GM23338 (cell line): ENCODE results near the gene GPHN. TPM values are rescaled to one million over a fixed set of nuclear protein-coding genes. Genes with fewer than 3 reads are reported as not detected.

Source experiments
- ATAC-seq: fragments of 200-7000 bp; cut with Tn5 transposase; 3 replicates; pipeline ENCODE4 v1.9.1; 2020
- DNase-seq: peaks from one replicate; pipeline ENCODE4 v3.0.0-alpha.2; 2015; ENCODE audit warnings: low spot score
- H2AFZ ChIP-seq: fragments of 200-600 bp; sonication (generic); 2 replicates; pipeline ENCODE4 v1.8.0; 2016; ENCODE audit warnings: antibody characterized with exemption, mild to moderate bottlenecking, moderate library complexity
- H3F3A ChIP-seq: fragments of 200-600 bp; sonication (generic); replicated peaks from 2 replicates; pipeline ENCODE4 v1.8.0; 2017; ENCODE audit warnings: antibody characterized with exemption, mixed run types, low read depth
- H3K27ac ChIP-seq: fragments of 200-600 bp; sonication (generic); 2 replicates; pipeline ENCODE4 v1.6.1; 2016; ENCODE audit warnings: low read depth
- H3K27me3 ChIP-seq: fragments of 200-600 bp; sonication (generic); 2 replicates; pipeline ENCODE4 v1.8.0; 2016; ENCODE audit warnings: mild to moderate bottlenecking, mixed run types, moderate library complexity; ENCODE audit not compliant: insufficient read depth
- H3K36me3 ChIP-seq: fragments of 200-600 bp; sonication (generic); 2 replicates; pipeline ENCODE4 v1.8.0; 2016; ENCODE audit warnings: mild to moderate bottlenecking; ENCODE audit not compliant: insufficient read depth
- H3K4me1 ChIP-seq: fragments of 200-600 bp; sonication (generic); 2 replicates; pipeline ENCODE4 v1.8.0; 2016; ENCODE audit warnings: mild to moderate bottlenecking, moderate library complexity; ENCODE audit not compliant: insufficient read depth
- H3K4me2 ChIP-seq: fragments of 200-600 bp; sonication (generic); 2 replicates; pipeline ENCODE4 v1.7.1; 2017; ENCODE audit warnings: mixed run types
- H3K4me3 ChIP-seq: fragments of 200-600 bp; sonication (generic); 2 replicates; pipeline ENCODE4 v1.6.1; 2016; ENCODE audit warnings: mixed run types
- H3K79me2 ChIP-seq: fragments of 200-600 bp; sonication (generic); replicated peaks from 2 replicates; pipeline ENCODE4 v1.8.0; 2017; ENCODE audit warnings: mild to moderate bottlenecking; ENCODE audit not compliant: insufficient read depth
- H3K9me2 ChIP-seq: fragments of 200-600 bp; sonication (generic); 2 replicates; pipeline ENCODE4 v1.8.0; 2017; ENCODE audit not compliant: insufficient read depth
- H4K20me1 ChIP-seq: fragments of 200-600 bp; sonication (generic); replicated peaks from 2 replicates; pipeline ENCODE4 v1.8.0; 2017; ENCODE audit warnings: mild to moderate bottlenecking; ENCODE audit not compliant: insufficient read depth
- H3K27ac Mint-ChIP-seq: 2 replicates; pipeline ENCODE4 v1.8.0; 2020; ENCODE audit warnings: inconsistent platforms, mild to moderate bottlenecking, moderate library complexity, mixed read lengths
- H3K27me3 Mint-ChIP-seq: 3 replicates; pipeline ENCODE4 v1.8.0; 2022; ENCODE audit warnings: low read depth, mild to moderate bottlenecking, moderate library complexity, mixed read lengths, inconsistent platforms; ENCODE audit not compliant: insufficient read depth, poor library complexity
- H3K36me3 Mint-ChIP-seq: 3 replicates; pipeline ENCODE4 v1.8.0; 2021; ENCODE audit warnings: low read depth, mild to moderate bottlenecking, inconsistent platforms, moderate library complexity, mixed read lengths
- H3K4me1 Mint-ChIP-seq: 3 replicates; pipeline ENCODE4 v1.8.0; 2020; ENCODE audit warnings: mild to moderate bottlenecking, inconsistent platforms, mixed read lengths
- H3K4me3 Mint-ChIP-seq: 3 replicates; pipeline ENCODE4 v1.8.0; 2021; ENCODE audit warnings: moderate library complexity, mild to moderate bottlenecking, inconsistent platforms, mixed read lengths
- H3K9me3 Mint-ChIP-seq: 3 replicates; pipeline ENCODE4 v1.8.0; 2020; ENCODE audit warnings: moderate library complexity, mild to moderate bottlenecking, inconsistent platforms, mixed read lengths
- CREB1 ChIP-seq: fragments of 250-450 bp; sonication (Bioruptor Pico); IDR thresholded peaks from 2 replicates; pipeline ENCODE4 v1.5.0; 2020; ENCODE audit warnings: low read depth, mild to moderate bottlenecking, moderate library complexity
- CTCF ChIP-seq, 2 experiments: fragments of 200-600 bp in 1 of 2; sonication (generic) in 1 of 2; conservative IDR thresholded peaks; 2 replicates each; pipeline versions ENCODE4 v1.5.1 to v1.6.1; 2016 to 2017; ENCODE audit warnings: antibody characterized with exemption in 2 of 2, low read depth in 2 of 2, mild to moderate bottlenecking in 2 of 2, moderate library complexity in 1 of 2
- ETS1 ChIP-seq: IDR thresholded peaks from 2 replicates; pipeline ENCODE4 v1.6.1; 2016; ENCODE audit warnings: antibody characterized with exemption
- EZH2 ChIP-seq: fragments of 200-600 bp; sonication (generic); IDR thresholded peaks from one replicate; pipeline ENCODE4 v1.8.0; 2017; ENCODE audit warnings: antibody characterized with exemption, mild to moderate bottlenecking, low read depth; ENCODE audit not compliant: unreplicated experiment
- EZH2phosphoT487 ChIP-seq: fragments of 200-600 bp; sonication (generic); IDR thresholded peaks from one replicate; pipeline ENCODE4 v1.8.1; 2018; ENCODE audit warnings: antibody characterized with exemption; ENCODE audit not compliant: unreplicated experiment
- JUNB ChIP-seq: IDR thresholded peaks from one replicate; pipeline ENCODE4 v1.6.1; 2016; ENCODE audit warnings: antibody characterized with exemption; ENCODE audit not compliant: unreplicated experiment
- NANOG ChIP-seq: IDR thresholded peaks from 2 replicates; pipeline ENCODE4 v1.6.1; 2016; ENCODE audit warnings: antibody characterized with exemption, borderline replicate concordance
- POLR2AphosphoS5 ChIP-seq: IDR thresholded peaks from 2 replicates; pipeline ENCODE4 v1.6.1; 2016; ENCODE audit warnings: antibody characterized with exemption, low read depth
- REST ChIP-seq: IDR thresholded peaks from one replicate; pipeline ENCODE4 v1.6.1; 2018; ENCODE audit warnings: antibody characterized with exemption; ENCODE audit not compliant: unreplicated experiment
- STAT1 ChIP-seq: IDR thresholded peaks from one replicate; pipeline ENCODE4 v1.6.1; 2016; ENCODE audit warnings: antibody characterized with exemption; ENCODE audit not compliant: unreplicated experiment
- ZNF114 ChIP-seq: fragments of 250-450 bp; sonication (Bioruptor Pico); IDR thresholded peaks from 2 replicates; pipeline ENCODE4 v1.5.0; 2020; ENCODE audit warnings: mild to moderate bottlenecking, moderate library complexity
- ZNF331 ChIP-seq: fragments of 250-450 bp; sonication (Bioruptor Pico); IDR thresholded peaks from 2 replicates; pipeline ENCODE4 v1.5.0; 2020; ENCODE audit warnings: low read depth, mild to moderate bottlenecking, moderate library complexity
- ZNF462 ChIP-seq: fragments of 250-450 bp; sonication (Bioruptor Pico); IDR thresholded peaks from 2 replicates; pipeline ENCODE4 v1.5.0; 2020; ENCODE audit warnings: mild to moderate bottlenecking, moderate library complexity
- polyA plus RNA-seq: library from polyadenylated mRNA; unstranded; fragments of >200 nt; fragmentation: Nextera tagmentation; extraction: Ambion mirVana; gene quantifications from 2 replicates; pipeline ENCODE4 v1.2.1, GENCODE V29; 2016
- total RNA-seq: library from RNA; depleted of rRNA; stranded (reverse); fragments of >200 nt; shearing (Covaris generic); gene quantifications from 2 replicates; pipeline ENCODE4 v1.2.3, GENCODE V29; 2014

The GPHN gene
- total and polyA plus RNA-seq, 2 experiments from 2014 or later, result 17.6 to 20.6 TPM

- Mint-ChIP-seq H3K9me3 (no peaks in the 10 kb centered on the region), H3K27ac (no peak overlapping the region), H3K36me3 (no peaks in the 10 kb centered on the region), H3K27me3 (no peaks in the 10 kb centered on the region), H3K4me1 (no peaks in the 10 kb centered on the region), H3K4me3 (no peak overlapping the region)
- H3K27me3 ChIP-seq, result no peaks in the 10 kb centered on the region
- no peaks in the 10 kb centered on the region for H3K9me2 ChIP-seq
- no peak overlapping the region for H2AFZ ChIP-seq
- H3K27ac ChIP-seq, result no peak overlapping the region
- H3F3A ChIP-seq, result no peaks in the 10 kb centered on the region
- DNase-seq (no peak), ATAC-seq (no peak)
- no peak for TF ChIP-seq EZH2phosphoT487
- TF ChIP-seq POLR2AphosphoS5, result no peak
- TF ChIP-seq ETS1, result no peak
- no peak for TF ChIP-seq STAT1
- TF ChIP-seq ZNF331, result no peak
- TF ChIP-seq NANOG, result no peak
- no peak for TF ChIP-seq CREB1 (CRISPR knock-in tag)
- no peak for TF ChIP-seq ZNF114
- TF ChIP-seq CTCF (conservative IDR thresholded peaks at IDR 0.05; ENCODE audit: low read depth in 2 of 2), result no peak
- no peak for TF ChIP-seq REST
- TF ChIP-seq ZNF462 (CRISPR knock-in tag), result no peak
- no peak for TF ChIP-seq JUNB
- TF ChIP-seq EZH2, result no peak
- H3K79me2 ChIP-seq, result no peaks in the 10 kb centered on the region
- H3K4me1 ChIP-seq, result no peaks in the 10 kb centered on the region
- no peak overlapping the region for H3K4me3 ChIP-seq
- H4K20me1 ChIP-seq, result no peaks in the 10 kb centered on the region
- no peaks in the 10 kb centered on the region for H3K36me3 ChIP-seq
- H3K4me2 ChIP-seq, result no peak overlapping the region
Observed at GRCh38 chr14:66752109-66752508, 244.2 kb downstream of the GPHN start.
